ENCODE data around the gene CBX7.

DNA sequence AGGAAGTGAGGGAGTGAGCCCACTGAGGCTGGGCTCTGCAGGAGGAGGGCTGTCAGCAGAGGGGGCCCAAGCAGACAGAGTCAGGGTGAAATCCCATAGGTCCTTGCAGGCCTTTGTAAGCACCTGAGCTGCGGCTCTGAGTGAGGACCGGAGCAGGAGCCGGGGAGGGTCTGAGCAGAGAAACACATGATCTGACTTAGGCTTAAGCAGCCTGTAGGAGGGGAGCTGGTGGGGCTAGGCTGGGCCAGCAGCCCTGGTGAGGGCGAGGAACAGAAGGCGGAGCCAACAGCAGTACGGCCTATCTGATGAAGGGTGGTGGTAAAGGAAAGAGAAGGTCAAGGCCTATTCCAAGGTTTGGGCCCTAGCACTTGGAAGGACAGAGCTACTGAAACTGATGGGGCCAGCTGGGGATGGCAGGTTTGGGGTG lies 26.9 kb upstream of the CBX7 start:
- no peak for TF ChIP-seq POLR2A (IDR thresholded peaks at IDR 0.05; ENCODE audit: low read depth, low read length)
- TF ChIP-seq POLR2AphosphoS5 (IDR thresholded peaks at IDR 0.05; ENCODE audit: low read depth, low read length): no peak
